ENCODE results near the gene B9D1.

The B9D1 gene

DNA sequence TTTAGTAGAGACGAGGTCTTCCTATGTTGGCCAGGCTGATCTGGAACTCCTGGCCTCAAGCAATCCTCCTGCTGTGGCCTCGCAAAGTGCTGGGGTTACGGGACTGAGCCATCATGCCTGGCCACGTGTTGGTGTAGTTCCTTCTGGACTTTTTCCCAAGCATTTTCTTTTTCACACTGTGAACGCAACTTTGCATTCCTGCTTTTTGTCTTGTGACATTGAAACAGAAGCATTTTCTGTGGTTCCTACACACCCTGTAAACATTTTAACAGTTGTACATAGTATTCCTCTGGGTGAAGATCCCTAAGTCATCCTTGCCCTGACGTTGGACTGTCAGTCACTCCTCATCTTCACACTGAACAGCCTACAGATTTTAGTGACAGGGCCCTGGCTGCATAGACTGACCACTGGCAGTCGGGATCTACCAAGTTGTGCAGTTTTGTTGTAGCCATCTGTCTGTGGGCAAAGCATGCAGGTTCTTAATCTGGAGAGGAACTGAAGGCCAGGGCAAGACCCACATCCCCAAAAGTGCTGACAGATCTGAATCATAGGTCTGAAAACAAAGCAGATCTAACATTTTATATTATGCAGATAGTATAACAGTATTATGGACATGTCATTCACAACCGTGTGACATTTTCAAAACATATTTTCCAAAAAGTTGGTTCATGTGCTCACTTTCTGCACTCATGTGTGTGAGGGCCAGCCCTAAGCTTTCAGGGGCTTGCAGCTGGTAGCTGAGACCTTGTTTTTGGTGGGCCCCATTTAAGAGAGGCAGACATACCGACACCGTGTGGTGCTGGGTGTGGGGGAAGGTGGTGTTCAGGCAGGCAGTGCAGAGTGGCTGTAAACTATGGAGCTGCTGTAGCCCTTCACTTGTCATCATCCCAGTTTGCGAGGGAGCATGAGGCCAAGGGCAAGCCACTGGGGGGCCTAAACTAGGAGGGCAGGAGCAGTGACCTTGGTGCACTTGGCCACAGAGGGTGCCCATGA is 65.4 kb downstream of the B9D1 start:
- TF ChIP-seq, protein P1, sequence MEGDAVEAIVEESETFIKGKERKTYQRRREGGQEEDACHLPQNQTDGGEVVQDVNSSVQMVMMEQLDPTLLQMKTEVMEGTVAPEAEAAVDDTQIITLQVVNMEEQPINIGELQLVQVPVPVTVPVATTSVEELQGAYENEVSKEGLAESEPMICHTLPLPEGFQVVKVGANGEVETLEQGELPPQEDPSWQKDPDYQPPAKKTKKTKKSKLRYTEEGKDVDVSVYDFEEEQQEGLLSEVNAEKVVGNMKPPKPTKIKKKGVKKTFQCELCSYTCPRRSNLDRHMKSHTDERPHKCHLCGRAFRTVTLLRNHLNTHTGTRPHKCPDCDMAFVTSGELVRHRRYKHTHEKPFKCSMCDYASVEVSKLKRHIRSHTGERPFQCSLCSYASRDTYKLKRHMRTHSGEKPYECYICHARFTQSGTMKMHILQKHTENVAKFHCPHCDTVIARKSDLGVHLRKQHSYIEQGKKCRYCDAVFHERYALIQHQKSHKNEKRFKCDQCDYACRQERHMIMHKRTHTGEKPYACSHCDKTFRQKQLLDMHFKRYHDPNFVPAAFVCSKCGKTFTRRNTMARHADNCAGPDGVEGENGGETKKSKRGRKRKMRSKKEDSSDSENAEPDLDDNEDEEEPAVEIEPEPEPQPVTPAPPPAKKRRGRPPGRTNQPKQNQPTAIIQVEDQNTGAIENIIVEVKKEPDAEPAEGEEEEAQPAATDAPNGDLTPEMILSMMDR (IDR thresholded peaks at IDR 0.05; ENCODE audit: low read depth, low read length): no peak
- DNase-seq (ENCODE audit: extremely low read depth, low read depth): no peak

- no peak for DNase-seq (ENCODE audit: extremely low read depth, low read depth)
Observed at GRCh38 chr17:19295473-19296135, 66.9 kb downstream of the B9D1 start.

DNA sequence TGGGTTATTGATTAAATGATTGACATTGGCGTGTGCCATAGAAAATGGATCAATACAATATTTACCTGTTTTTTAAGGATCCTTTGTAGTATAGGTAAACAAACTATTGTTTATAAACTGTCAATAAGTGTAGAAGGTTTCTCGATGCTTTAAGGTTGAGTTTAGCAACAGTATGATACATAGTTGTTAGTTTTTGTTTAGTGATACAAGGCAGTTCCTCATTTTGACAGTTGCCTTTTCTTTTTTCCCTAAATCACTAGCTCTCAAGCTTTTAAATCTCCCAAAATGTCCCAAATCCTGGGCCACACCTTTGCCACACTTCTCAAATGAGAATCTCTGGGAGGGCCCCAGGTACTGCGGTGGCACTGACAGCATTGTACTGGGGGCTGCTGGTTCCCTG is 68.1 kb downstream of the B9D1 start:
- TF ChIP-seq, protein P1 (IDR thresholded peaks at IDR 0.05; ENCODE audit: low read depth, low read length): no peak

More at GRCh38 chr17:19295473-19296135, 66.9 kb downstream of the B9D1 start:
- TF ChIP-seq, protein P1 (IDR thresholded peaks at IDR 0.05; ENCODE audit: low read depth, low read length): no peak

More for the DNA sequence above, 68.1 kb downstream of the B9D1 start:
- no peak for DNase-seq (ENCODE audit: extremely low read depth, low read depth)

Data from AG09319 (cell line).